Lung (tissue), 12 donors: ENCODE data around the gene PLCL1. TPM values are rescaled to one million over a fixed set of nuclear protein-coding genes. Genes with fewer than 3 reads are reported as not detected.

ENCODE experiments used
- ATAC-seq: fragments of 200-7000 bp; cut with Tn5 transposase; one replicate; pipeline ENCODE4 v1.9.1; 2020; ENCODE audit warnings: moderate number of reproducible peaks; ENCODE audit not compliant: insufficient read depth, low FRiP score
- DNase-seq, 3 donors: peaks; one replicate each; pipeline ENCODE4 v3.0.0-alpha.2; 2013 to 2017
- H3K27ac ChIP-seq, 2 donors: one replicate each; pipeline ENCODE4 v1.5.1; 2013; ENCODE audit warnings: mild to moderate bottlenecking in 2 of 2, moderate library complexity in 2 of 2, control low read depth in 1 of 2, inconsistent platforms in 1 of 2, low read depth in 1 of 2, low read length in 1 of 2
- H3K27me3 ChIP-seq, 3 donors: one replicate each; pipeline ENCODE4 v1.5.1; 2013; ENCODE audit warnings: low read length in 2 of 3; ENCODE audit not compliant: control insufficient read depth in 3 of 3, insufficient read depth in 3 of 3
- H3K36me3 ChIP-seq, 4 donors: one replicate each; pipeline ENCODE4 v1.5.1; 2013; ENCODE audit warnings: low read length in 4 of 4, mild to moderate bottlenecking in 1 of 4, moderate library complexity in 1 of 4; ENCODE audit not compliant: control insufficient read depth in 4 of 4, insufficient read depth in 4 of 4
- H3K4me1 ChIP-seq, 5 donors: one replicate each; pipeline ENCODE4 v1.5.1; 2013; ENCODE audit warnings: low read length in 5 of 5, mild to moderate bottlenecking in 2 of 5, moderate library complexity in 1 of 5; ENCODE audit not compliant: control insufficient read depth in 5 of 5, insufficient read depth in 5 of 5
- H3K4me3 ChIP-seq: one replicate; pipeline ENCODE4 v1.5.1; 2013; ENCODE audit warnings: mild to moderate bottlenecking, control low read depth, moderate library complexity
- H3K9ac ChIP-seq, 2 donors: one replicate each; pipeline ENCODE4 v1.5.1; 2013; ENCODE audit warnings: low read length in 2 of 2, control low read depth in 1 of 2; ENCODE audit not compliant: insufficient read depth in 1 of 2
- H3K9me3 ChIP-seq, 4 donors: one replicate each; pipeline ENCODE4 v1.5.1; 2013; ENCODE audit warnings: low read length in 3 of 4, mild to moderate bottlenecking in 1 of 4, moderate library complexity in 1 of 4; ENCODE audit not compliant: control insufficient read depth in 4 of 4, insufficient read depth in 3 of 4
- WGBS, 2 donors: extraction: QIAGEN DNeasy Blood & Tissue Kit; methylation state at CpG; one replicate each; pipeline ENCODE4 v1.1.7; 2013; 5-methylcytosine and 5-hydroxymethylcytosine counted together
- polyA plus RNA-seq, 2 donors: library from polyadenylated mRNA; stranded (reverse); fragments of 200-250 nt; gene quantifications; one replicate each; pipeline ENCODE4 v1.2.1, GENCODE V29; 2013
- total RNA-seq, 2 donors: library from RNA; depleted of rRNA in 1 of 2; stranded (reverse); fragments of >200 nt in 1 of 2; gene quantifications; one replicate each; pipeline ENCODE4 v1.2.1, GENCODE V29; 2014 to 2021
- TF ChIP-seq, protein P1 (sequence below): IDR thresholded peaks from 2 replicates; pipeline ENCODE4 v1.5.1; 2012; ENCODE audit warnings: mild to moderate bottlenecking; ENCODE audit errors: control extremely low read depth, extremely low read depth
- donor health status: control.
- donor health status: control.
- donor health status: Bipolar disorder and iron deficiency.
- donor health status: healthy.
- donor health status: DM: yes; HTN: yes; CAD: no.

Gene PLCL1
- total and polyA plus RNA-seq, 4 donors, result 1.1 to 13.0 (median 2.9) TPM

DNA sequence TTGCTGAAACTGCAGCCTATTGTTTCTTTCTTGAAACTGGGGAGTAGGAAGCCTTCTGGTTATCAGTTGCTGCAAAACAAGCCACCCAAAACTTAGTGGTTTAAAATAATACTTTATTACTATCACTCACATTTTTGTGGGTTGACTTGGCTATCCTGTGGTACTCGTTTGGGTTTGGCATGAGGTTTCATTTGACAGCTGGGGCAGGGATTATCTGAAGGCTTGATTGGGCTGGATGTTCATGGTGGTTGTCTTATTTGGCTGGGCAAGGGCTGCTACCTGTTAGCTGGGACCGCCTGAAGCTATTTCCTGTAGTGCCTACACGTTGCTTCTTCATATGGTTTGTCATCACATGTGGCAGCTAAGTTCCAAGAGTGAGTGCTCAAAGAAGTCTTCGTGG is 122.3 kb downstream of the PLCL1 start:
- TF ChIP-seq, protein P1, sequence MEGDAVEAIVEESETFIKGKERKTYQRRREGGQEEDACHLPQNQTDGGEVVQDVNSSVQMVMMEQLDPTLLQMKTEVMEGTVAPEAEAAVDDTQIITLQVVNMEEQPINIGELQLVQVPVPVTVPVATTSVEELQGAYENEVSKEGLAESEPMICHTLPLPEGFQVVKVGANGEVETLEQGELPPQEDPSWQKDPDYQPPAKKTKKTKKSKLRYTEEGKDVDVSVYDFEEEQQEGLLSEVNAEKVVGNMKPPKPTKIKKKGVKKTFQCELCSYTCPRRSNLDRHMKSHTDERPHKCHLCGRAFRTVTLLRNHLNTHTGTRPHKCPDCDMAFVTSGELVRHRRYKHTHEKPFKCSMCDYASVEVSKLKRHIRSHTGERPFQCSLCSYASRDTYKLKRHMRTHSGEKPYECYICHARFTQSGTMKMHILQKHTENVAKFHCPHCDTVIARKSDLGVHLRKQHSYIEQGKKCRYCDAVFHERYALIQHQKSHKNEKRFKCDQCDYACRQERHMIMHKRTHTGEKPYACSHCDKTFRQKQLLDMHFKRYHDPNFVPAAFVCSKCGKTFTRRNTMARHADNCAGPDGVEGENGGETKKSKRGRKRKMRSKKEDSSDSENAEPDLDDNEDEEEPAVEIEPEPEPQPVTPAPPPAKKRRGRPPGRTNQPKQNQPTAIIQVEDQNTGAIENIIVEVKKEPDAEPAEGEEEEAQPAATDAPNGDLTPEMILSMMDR, result no peak
- WGBS, 2 donors, result 86 to 87% methylated on average over 4 of the region's 4 CpGs
- ATAC-seq, result no peak

DNA sequence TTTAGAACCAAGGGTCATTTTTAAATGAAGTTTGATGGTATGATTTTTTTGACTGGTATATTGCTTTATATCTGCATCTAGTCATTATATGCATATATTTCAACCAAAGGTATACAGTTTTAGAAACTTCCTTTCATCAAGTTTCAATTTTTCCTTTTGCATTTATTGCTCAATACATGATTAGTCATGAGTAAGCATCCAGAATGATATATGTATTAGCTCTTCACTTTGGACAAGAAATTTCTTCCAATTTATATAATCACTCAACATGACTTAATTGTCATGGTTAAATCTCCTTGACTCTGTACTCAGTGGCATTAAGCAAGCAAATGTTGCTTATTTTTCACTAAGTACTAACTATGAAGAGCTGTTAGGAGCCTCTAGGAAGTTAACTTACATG is 123.6 kb downstream of the PLCL1 start:
- DNase-seq (no peak), ATAC-seq (no peak)
- Histone ChIP-seq H3K4me1 (peaks cover 0 to 23% (median 0%) of the 10 kb centered on the region in 5 donors), H3K9me3 (peaks cover 0 to 2% (median 0%) of the 10 kb centered on the region in 4 donors), H3K4me3 (no peak overlapping the region), H3K27ac (no peak overlapping the region), H3K36me3 (no peaks in the 10 kb centered on the region), H3K9ac (no peak overlapping the region), H3K27me3 (no peaks in the 10 kb centered on the region)
- TF ChIP-seq, protein P1, result no peak

More for the DNA sequence above, 122.3 kb downstream of the PLCL1 start:
- Histone ChIP-seq H3K27me3 (no peaks in the 10 kb centered on the region), H3K4me1 (peaks cover 0 to 15% (median 0%) of the 10 kb centered on the region in 5 donors), H3K27ac (no peak overlapping the region), H3K9ac (no peak overlapping the region), H3K4me3 (no peak overlapping the region), H3K9me3 (peaks cover 0 to 2% (median 0%) of the 10 kb centered on the region in 4 donors), H3K36me3 (no peaks in the 10 kb centered on the region)
- DNase-seq, result no peak

DNA sequence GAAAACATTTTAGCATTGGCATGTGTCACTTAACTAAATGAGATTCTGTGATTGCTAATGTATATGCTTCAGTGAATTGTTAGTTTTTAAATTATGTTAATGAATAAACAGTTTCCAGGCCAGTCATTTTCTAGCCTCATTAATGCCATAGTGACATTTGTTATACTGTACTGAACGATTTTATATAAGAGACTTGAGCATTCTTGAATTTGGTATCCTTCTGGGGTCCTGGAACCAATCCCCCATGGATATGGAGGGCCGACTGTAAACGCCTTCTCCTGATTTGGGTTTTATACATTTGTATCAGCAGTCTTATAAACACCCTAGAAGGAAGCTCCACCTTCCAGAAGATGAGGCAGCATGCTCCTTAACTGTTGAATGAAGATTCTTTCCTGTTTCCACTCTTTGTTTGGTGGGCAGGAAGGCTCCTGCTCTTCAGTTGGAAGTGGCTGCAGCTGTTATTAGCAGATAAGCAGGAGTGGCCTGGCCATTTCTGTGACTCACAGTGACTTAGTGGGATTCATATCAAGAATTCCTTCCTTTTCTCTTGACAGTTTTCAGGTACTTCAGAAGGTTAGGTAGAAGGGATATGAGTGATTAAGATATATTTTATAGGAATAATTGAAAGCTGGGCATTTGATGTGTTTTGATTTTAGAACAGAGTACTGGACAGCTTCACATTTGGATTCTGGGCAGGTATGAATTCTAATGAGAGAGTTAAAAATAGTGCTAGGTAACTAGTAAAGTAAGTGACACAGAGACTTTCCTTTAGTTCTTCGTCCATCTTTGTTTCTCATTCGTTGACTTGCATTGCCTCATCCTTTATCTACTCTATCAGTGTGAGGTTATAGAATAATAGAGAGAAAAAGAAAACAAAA is 124.9 kb downstream of the PLCL1 start:
- no peaks in the 10 kb centered on the region for H3K36me3 ChIP-seq
- TF ChIP-seq, protein P1, result no peak
- peak overlapping the region in 1 of 2 donors; percentile 33 for H3K27ac ChIP-seq
- no peak overlapping the region for H3K4me3 ChIP-seq
- DNase-seq (peak in 1 of 3 donors; percentile 57), ATAC-seq (no peak)
- H3K27me3 ChIP-seq, result no peaks in the 10 kb centered on the region
- peaks cover 0 to 23% (median 4%) of the 10 kb centered on the region in 5 donors for H3K4me1 ChIP-seq
- peaks cover 0 to 2% (median 0%) of the 10 kb centered on the region in 4 donors for H3K9me3 ChIP-seq
- 66 to 67% methylated on average over 5 of the region's 5 CpGs for WGBS, 2 donors
- no peak overlapping the region for H3K9ac ChIP-seq
